Measurements from ENCODE around the gene NSUN4. TPM values are rescaled to one million over a fixed set of nuclear protein-coding genes. Genes with fewer than 3 reads are reported as not detected.
"Not testable (repeated sequence)": the region's sequence is repeated elsewhere in the genome, so short reads cannot be mapped to it uniquely, and the experiment has no call there.

The NSUN4 gene
- total RNA-seq, 2 donors from 2014 or later: 21.0 to 29.0 TPM

DNA sequence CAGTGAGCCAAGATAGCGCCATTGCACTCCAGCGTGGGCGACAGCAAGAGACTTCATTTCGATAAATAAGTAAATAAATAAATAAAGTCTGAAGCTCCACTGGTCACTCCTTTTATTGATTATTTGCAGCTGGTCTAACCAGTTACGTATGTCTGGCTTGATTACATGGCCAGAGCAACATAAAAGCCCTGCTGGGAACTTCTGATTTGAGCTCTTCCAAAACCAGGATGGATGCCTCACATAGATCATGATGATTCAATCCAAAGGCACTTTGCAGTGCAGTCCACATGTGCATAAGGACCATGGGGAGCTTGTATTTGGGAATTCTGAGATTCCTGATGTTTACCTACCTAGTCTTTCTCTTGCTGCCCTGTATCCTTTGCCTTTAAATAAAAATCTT, 24.0 kb downstream of the NSUN4 start:
- Histone ChIP-seq H3K27ac (no peak overlapping the region), H3K36me3 (peaks cover 3 to 14% of the 10 kb centered on the region in 2 donors), H3K4me1 (replicated peaks) (no peaks in the 10 kb centered on the region), H3K27me3 (replicated peaks; ENCODE audit: insufficient read depth) (no peaks in the 10 kb centered on the region), H3K4me3 (no peak overlapping the region), H3K9me3 (no peaks in the 10 kb centered on the region)
- no peak for DNase-seq (ENCODE audit: low spot score)
- intact Hi-C loops (cut with DNase I): no loop called here
- 82% methylated on average over 5 of the region's 5 CpGs for WGBS
- TF ChIP-seq POLR2A (IDR thresholded peaks at IDR 0.05) (no peak), POLR2AphosphoS5 (IDR thresholded peaks at IDR 0.05) (no peak)
- TF ChIP-seq, protein P1, sequence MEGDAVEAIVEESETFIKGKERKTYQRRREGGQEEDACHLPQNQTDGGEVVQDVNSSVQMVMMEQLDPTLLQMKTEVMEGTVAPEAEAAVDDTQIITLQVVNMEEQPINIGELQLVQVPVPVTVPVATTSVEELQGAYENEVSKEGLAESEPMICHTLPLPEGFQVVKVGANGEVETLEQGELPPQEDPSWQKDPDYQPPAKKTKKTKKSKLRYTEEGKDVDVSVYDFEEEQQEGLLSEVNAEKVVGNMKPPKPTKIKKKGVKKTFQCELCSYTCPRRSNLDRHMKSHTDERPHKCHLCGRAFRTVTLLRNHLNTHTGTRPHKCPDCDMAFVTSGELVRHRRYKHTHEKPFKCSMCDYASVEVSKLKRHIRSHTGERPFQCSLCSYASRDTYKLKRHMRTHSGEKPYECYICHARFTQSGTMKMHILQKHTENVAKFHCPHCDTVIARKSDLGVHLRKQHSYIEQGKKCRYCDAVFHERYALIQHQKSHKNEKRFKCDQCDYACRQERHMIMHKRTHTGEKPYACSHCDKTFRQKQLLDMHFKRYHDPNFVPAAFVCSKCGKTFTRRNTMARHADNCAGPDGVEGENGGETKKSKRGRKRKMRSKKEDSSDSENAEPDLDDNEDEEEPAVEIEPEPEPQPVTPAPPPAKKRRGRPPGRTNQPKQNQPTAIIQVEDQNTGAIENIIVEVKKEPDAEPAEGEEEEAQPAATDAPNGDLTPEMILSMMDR (IDR thresholded peaks at IDR 0.05): no peak

DNA sequence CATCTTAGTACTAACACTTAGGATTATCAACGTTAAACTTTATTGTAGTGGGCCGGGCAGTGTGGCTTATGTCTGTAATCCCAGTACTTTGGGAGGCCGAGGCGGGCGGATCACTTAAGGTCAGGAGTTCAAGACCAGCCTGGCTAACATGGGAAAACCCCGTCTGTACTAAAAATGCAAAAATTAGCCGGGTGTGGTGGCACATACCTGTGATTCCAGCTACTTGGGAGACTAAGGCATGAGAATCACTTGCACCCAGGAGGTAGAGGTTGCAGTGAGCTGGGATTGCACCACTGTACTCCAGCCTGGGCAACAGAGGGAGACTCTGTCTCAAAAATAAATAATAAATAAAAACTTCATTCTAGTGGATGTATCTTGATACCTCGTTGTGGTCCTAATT, 25.2 kb downstream of the NSUN4 start:
- H3K27me3 ChIP-seq (replicated peaks; ENCODE audit: insufficient read depth); intact Hi-C loops (cut with DNase I); DNase-seq (ENCODE audit: low spot score); H3K9me3 ChIP-seq; H3K4me1 ChIP-seq (replicated peaks); H3K4me3 ChIP-seq; H3K27ac ChIP-seq: not testable (repeated sequence)
- WGBS: 96% methylated on average over 8 of the region's 8 CpGs
- H3K36me3 ChIP-seq: peaks cover 3 to 13% of the 10 kb centered on the region in 2 donors

DNA sequence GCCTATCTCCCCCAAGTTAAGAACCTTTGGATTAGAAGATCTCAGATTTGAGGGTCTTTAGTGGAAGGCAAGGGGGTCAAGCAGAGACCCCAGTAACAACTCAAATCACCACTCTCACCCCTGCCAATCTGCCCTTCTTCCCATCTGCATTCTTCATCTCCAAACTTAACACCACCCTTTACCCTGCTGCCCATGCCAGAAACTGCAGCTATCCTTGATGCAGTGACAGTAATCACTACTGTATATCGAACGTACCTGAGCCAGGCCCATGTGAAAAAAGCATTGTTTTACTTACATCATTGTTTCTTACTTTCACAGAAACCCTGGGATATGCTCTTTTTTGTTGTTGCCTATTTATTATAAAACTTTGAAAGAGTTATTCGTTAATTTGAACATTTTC, 26.5 kb downstream of the NSUN4 start:
- no peaks in the 10 kb centered on the region for H3K27me3 ChIP-seq (replicated peaks; ENCODE audit: insufficient read depth)
- H3K4me1 ChIP-seq (replicated peaks): no peaks in the 10 kb centered on the region
- no peak overlapping the region for H3K4me3 ChIP-seq
- TF ChIP-seq, protein P1 (IDR thresholded peaks at IDR 0.05): no peak
- TF ChIP-seq POLR2AphosphoS5 (IDR thresholded peaks at IDR 0.05): no peak
- no peak for TF ChIP-seq POLR2A (IDR thresholded peaks at IDR 0.05)
- no peak for DNase-seq (ENCODE audit: low spot score)
- no peak overlapping the region for H3K27ac ChIP-seq
- H3K36me3 ChIP-seq: peaks cover 0 to 2% of the 10 kb centered on the region in 2 donors
- intact Hi-C loops (cut with DNase I): no loop called here
- H3K9me3 ChIP-seq: no peaks in the 10 kb centered on the region
- WGBS: 46% methylated on average over 3 of the region's 3 CpGs

DNA sequence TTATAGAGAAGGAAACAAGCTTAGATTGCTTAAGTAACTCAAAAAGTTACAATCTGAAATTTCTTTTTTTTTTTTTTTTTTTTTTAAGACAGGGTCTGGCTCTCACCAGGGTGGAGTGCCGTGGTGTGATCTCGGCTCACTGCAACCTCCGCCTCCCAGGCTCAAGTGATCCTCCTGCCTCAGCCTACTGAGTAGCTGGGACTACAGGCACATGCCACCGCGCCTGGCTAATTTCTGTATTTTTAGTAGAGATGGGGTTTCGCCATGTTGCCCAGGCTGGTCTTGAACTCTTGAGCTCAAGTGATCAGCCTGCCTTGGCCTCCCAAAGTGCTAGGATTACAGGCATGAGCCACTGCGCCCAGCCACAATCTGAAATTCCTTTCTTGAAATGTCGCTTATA, 27.1 kb downstream of the NSUN4 start:
- H3K36me3 ChIP-seq; H3K4me3 ChIP-seq; H3K27me3 ChIP-seq (replicated peaks; ENCODE audit: insufficient read depth); DNase-seq (ENCODE audit: low spot score); intact Hi-C loops (cut with DNase I); H3K9me3 ChIP-seq; H3K4me1 ChIP-seq (replicated peaks); H3K27ac ChIP-seq: not testable (repeated sequence)
- 94% methylated on average over 8 of the region's 8 CpGs for WGBS

DNA sequence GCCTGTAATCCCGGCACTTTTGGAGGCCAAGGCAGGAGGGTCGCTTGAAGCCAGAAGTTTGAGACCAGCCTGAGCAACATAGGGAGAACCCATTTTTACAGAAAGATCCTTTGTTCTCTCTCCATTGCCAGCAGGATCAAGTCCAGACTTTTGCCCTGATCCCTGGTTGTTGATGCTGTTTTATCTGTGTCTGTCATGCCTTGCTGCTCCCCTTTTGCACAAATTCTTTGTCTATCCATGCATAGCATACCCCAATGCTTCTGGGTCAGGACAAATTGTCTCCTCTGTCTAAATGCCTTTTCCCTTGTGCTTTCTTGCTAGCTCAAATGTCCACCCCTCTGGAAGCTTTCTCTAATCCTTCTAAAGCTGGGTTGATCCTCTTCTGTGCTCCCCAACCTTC, 28.2 kb downstream of the NSUN4 start:
- intact Hi-C loops (cut with DNase I): no loop called here
- 89% methylated on average over 2 of the region's 2 CpGs for WGBS
- Histone ChIP-seq H3K4me3 (no peak overlapping the region), H3K27me3 (replicated peaks; ENCODE audit: insufficient read depth) (no peaks in the 10 kb centered on the region), H3K9me3 (no peaks in the 10 kb centered on the region), H3K27ac (no peak overlapping the region), H3K4me1 (replicated peaks) (no peaks in the 10 kb centered on the region), H3K36me3 (no peaks in the 10 kb centered on the region)
- no peak for TF ChIP-seq POLR2AphosphoS5 (IDR thresholded peaks at IDR 0.05)
- TF ChIP-seq, protein P1 (IDR thresholded peaks at IDR 0.05): no peak
- no peak for TF ChIP-seq POLR2A (IDR thresholded peaks at IDR 0.05)
- no peak for DNase-seq (ENCODE audit: low spot score)

DNA sequence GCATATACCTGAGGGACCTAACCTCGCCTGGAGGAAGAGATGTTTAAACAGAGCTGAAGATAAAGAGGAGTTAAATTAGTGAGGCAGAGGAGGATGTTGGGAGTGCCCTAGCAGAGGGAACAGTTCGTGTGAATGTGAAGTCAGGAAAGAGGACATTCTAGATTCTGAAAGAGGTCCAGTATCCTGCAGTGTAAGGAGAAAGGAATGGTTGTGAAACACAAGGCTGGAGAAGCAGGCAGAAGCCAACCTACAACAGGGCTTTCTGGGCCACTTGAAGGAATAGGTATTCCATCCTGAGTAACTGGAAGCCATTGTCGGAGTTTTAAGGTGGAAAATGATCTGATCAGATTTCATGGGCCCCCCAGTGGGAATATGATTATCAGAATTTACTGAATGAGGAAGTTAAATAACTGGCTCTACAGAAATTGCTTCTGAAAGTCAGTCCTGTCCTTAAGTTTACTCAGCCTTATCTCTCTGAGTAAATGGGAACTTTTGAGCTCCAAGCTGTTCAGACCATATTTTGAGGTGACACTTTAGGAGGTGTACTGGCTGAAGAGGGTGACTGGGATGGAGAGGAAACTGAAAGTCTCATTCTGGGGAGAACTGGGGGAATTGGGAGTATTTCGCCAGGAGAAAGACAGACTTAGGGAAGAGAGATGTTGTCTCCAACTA, 29.1 kb downstream of the NSUN4 start:
- Histone ChIP-seq H3K36me3 (no peaks in the 10 kb centered on the region), H3K27ac (no peak overlapping the region), H3K4me1 (replicated peaks) (no peaks in the 10 kb centered on the region), H3K9me3 (no peaks in the 10 kb centered on the region), H3K27me3 (replicated peaks; ENCODE audit: insufficient read depth) (no peaks in the 10 kb centered on the region), H3K4me3 (no peak overlapping the region)
- DNase-seq (ENCODE audit: low spot score): no peak
- TF ChIP-seq, protein P1 (IDR thresholded peaks at IDR 0.05): no peak
- TF ChIP-seq POLR2A (IDR thresholded peaks at IDR 0.05) (no peak), POLR2AphosphoS5 (IDR thresholded peaks at IDR 0.05) (no peak)
- 67% methylated on average over 4 of the region's 4 CpGs for WGBS
- intact Hi-C loops (cut with DNase I): no loop called here
